Measurements from ENCODE around the gene NPTN.

NPTN gene

GRCh38 chr15:73527598-73527997 lies 105.6 kb downstream of the NPTN start:
- no peak overlapping the region for H3K27ac ChIP-seq
- no peaks in the 10 kb centered on the region for H3K79me2 ChIP-seq
- TF ChIP-seq CTCF (IDR thresholded peaks at IDR 0.05) = no peak
- H3K9ac ChIP-seq = no peak overlapping the region
- no peaks in the 10 kb centered on the region for H3K36me3 ChIP-seq (ENCODE audit: control insufficient read depth, insufficient read depth, low read length)
- H3K27me3 ChIP-seq (ENCODE audit: control insufficient read depth, insufficient read depth, low read length) = no peaks in the 10 kb centered on the region
- no peak overlapping the region for H3K4me3 ChIP-seq (ENCODE audit: low read depth, low read length)
- H3K4me1 ChIP-seq = no peaks in the 10 kb centered on the region
- H2AFZ ChIP-seq = no peak overlapping the region
- no peak overlapping the region for H3K4me2 ChIP-seq (ENCODE audit: low read length)
- H3K9me3 ChIP-seq (ENCODE audit: control insufficient read depth, low read length) = no peaks in the 10 kb centered on the region

- Histone ChIP-seq H3K27ac (no peak overlapping the region), H3K9ac (no peak overlapping the region), H3K4me1 (no peaks in the 10 kb centered on the region), H3K27me3 (ENCODE audit: control insufficient read depth, insufficient read depth, low read length) (no peaks in the 10 kb centered on the region), H2AFZ (no peak overlapping the region), H3K36me3 (ENCODE audit: control insufficient read depth, insufficient read depth, low read length) (no peaks in the 10 kb centered on the region), H3K79me2 (no peaks in the 10 kb centered on the region), H3K4me2 (ENCODE audit: low read length) (no peak overlapping the region), H3K9me3 (ENCODE audit: control insufficient read depth, low read length) (no peaks in the 10 kb centered on the region), H3K4me3 (ENCODE audit: low read depth, low read length) (no peak overlapping the region)
- no peak for TF ChIP-seq CTCF (IDR thresholded peaks at IDR 0.05)
Observed at GRCh38 chr15:73524919-73525318, 108.3 kb downstream of the NPTN start.

- H3K4me1 ChIP-seq = no peaks in the 10 kb centered on the region
- no peak overlapping the region for H3K4me3 ChIP-seq (ENCODE audit: low read depth, low read length)
- H3K9me3 ChIP-seq (ENCODE audit: control insufficient read depth, low read length) = no peaks in the 10 kb centered on the region
- TF ChIP-seq CTCF (IDR thresholded peaks at IDR 0.05) = no peak
- H3K36me3 ChIP-seq (ENCODE audit: control insufficient read depth, insufficient read depth, low read length) = no peaks in the 10 kb centered on the region
- no peak overlapping the region for H3K9ac ChIP-seq
- H3K27me3 ChIP-seq (ENCODE audit: control insufficient read depth, insufficient read depth, low read length) = no peaks in the 10 kb centered on the region
- no peak overlapping the region for H3K4me2 ChIP-seq (ENCODE audit: low read length)
- H3K79me2 ChIP-seq = no peaks in the 10 kb centered on the region
- no peak overlapping the region for H3K27ac ChIP-seq
- no peak overlapping the region for H2AFZ ChIP-seq
Observed at GRCh38 chr15:73522011-73522410, 111.2 kb downstream of the NPTN start.

- H3K9me3 ChIP-seq (ENCODE audit: control insufficient read depth, low read length) = no peaks in the 10 kb centered on the region
- no peaks in the 10 kb centered on the region for H3K4me1 ChIP-seq
- H3K27me3 ChIP-seq (ENCODE audit: control insufficient read depth, insufficient read depth, low read length) = no peaks in the 10 kb centered on the region
- H3K9ac ChIP-seq = no peak overlapping the region
- no peak overlapping the region for H3K4me2 ChIP-seq (ENCODE audit: low read length)
- no peak overlapping the region for H2AFZ ChIP-seq
- no peak overlapping the region for H3K4me3 ChIP-seq (ENCODE audit: low read depth, low read length)
- TF ChIP-seq CTCF (IDR thresholded peaks at IDR 0.05) = no peak
- H3K27ac ChIP-seq = no peak overlapping the region
- H3K36me3 ChIP-seq (ENCODE audit: control insufficient read depth, insufficient read depth, low read length) = no peaks in the 10 kb centered on the region
- no peaks in the 10 kb centered on the region for H3K79me2 ChIP-seq
Observed at GRCh38 chr15:73518876-73519733, 114.1 kb downstream of the NPTN start.
